NCI-H2196 (cell line): ENCODE data around the gene SFT2D2.

Source experiments
- DNase-seq: peaks from one replicate; lab custom pipeline; 2025; ENCODE audit not compliant: unreplicated experiment; lab: John Stamatoyannopoulos, UW

Gene SFT2D2

DNA sequence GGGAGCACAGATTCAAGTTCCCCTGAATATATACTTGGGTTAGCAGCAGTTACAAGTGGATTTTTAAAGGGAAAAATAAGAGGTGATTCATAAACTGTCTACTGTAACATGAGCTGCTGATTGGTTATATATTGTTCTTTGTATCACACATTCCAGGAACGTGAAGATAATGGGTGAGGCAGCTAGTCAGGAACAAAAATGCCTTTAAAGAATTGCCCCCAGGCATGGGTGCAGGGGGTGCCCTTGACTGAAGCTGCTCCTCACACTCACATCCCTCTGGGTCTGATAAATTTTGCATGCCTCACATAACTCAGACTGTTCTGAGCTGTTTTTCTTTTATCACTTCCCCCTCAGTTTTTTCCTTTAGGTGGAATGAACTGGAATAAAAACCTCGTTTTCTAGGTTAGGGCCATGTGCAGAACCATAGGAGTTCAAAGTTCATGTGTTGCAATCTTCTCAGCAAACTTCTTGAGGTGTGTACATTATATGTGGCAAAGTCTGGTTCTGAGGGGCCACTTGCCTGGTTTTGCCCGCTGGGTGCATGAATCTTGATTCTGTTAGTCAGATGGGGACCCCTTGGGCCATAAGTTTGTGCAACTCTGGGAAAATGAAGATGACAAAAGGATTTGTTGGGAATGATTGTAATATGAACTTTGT lies 76.0 kb downstream of the SFT2D2 start:
- no peak for DNase-seq
